ENCODE results near the gene POLR2M.

Gene POLR2M

DNA sequence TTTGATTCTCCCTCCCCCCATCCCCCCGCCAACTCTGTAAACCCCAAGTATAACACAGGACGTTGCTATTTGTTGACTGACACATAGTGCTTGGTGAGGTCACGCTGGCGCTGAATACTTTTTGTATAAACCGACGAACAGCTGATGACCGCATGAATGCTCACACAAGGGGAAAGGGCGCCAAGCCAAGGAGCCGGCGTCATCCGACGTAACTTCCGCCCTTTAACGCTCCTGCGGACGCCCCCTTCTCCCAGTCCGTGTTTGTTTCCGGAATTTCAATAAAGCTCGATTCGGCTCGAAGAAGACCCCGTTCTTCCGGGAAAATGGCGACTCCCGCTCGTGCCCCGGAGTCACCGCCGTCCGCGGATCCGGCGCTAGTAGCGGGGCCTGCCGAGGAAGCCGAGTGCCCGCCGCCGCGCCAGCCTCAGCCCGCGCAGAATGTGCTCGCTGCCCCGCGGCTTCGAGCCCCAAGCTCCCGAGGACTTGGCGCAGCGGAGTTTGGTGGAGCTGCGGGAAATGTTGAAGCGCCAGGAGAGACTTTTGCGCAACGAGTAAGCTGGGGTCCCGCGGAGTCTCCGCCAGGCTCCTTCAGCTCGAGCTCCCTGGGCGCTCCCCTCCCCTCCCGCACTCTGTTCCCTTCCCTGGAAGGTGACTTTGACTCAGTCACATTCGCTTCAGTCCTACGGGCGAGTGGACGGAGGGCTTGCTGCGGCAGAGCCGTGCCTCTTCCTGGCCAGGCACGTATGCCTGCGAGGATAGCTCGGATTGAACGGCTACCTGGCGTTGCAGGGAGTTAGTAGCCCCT lies at the start of gene POLR2M:
Gene POLR2M (plus strand): TSS at position 310 of the 805 bp plus-strand sequence. CDS start 129 bp downstream, at position 439.
- peak within 1 kb of the TSS; percentile 98 for H3K27ac ChIP-seq
- TF ChIP-seq, protein P1, sequence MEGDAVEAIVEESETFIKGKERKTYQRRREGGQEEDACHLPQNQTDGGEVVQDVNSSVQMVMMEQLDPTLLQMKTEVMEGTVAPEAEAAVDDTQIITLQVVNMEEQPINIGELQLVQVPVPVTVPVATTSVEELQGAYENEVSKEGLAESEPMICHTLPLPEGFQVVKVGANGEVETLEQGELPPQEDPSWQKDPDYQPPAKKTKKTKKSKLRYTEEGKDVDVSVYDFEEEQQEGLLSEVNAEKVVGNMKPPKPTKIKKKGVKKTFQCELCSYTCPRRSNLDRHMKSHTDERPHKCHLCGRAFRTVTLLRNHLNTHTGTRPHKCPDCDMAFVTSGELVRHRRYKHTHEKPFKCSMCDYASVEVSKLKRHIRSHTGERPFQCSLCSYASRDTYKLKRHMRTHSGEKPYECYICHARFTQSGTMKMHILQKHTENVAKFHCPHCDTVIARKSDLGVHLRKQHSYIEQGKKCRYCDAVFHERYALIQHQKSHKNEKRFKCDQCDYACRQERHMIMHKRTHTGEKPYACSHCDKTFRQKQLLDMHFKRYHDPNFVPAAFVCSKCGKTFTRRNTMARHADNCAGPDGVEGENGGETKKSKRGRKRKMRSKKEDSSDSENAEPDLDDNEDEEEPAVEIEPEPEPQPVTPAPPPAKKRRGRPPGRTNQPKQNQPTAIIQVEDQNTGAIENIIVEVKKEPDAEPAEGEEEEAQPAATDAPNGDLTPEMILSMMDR (conservative IDR thresholded peaks at IDR 0.05), result no peak

DNA sequence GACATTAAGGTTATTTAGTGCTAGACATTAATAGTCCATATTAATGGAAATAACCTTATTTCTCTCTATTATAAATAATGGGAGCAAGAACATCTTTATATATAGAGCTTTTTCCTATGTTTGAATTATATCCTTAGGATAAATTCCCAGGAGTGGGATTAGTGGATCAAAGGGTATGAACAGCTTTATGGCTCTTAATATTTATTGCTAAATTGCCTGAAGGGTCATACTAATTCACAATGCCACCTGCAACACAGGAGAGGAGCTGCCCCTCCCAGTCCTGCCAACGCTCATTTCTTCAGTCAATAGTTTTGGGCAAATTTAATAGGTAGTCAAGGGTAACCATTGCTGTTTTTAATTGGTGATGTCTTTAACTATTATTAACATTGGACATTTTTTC lies 48.9 kb upstream of the POLR2M start:
- TF ChIP-seq, protein P1 (conservative IDR thresholded peaks at IDR 0.05), result no peak
- no peak overlapping the region for H3K27ac ChIP-seq

DNA sequence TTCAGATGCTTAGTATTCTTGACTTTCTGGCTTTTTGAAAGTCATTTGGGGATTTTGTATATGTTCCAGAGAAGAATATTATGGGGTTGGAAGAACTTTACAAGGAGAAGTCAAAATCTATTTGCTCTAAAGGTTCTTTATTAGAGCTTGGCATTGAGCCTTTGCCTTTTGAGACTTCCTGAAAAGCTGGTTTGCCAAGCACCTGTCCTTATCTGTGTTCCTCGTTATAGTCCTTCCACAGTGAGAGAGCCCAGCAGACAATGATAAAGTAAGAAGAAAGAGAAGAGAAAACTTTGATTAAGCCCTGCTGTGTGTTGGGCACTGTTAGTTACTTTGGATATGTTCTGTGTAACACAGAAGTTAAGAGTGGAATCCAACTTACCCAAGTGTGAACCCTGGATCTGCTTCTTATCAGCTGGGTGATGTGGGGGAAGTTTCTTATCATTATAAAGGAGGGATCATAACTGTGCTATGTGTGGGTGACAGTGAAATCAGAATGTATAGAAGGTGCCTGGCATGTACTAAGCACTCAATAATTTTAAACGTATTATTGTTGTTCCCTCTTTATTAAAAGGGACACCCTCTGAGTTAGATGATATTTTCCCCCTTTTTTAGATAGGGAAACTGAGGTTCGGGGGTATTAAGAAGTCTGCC lies 44.3 kb upstream of the POLR2M start:
- peak overlapping the region; percentile 100 for H3K27ac ChIP-seq
- TF ChIP-seq, protein P1 (conservative IDR thresholded peaks at IDR 0.05), result no peak

DNA sequence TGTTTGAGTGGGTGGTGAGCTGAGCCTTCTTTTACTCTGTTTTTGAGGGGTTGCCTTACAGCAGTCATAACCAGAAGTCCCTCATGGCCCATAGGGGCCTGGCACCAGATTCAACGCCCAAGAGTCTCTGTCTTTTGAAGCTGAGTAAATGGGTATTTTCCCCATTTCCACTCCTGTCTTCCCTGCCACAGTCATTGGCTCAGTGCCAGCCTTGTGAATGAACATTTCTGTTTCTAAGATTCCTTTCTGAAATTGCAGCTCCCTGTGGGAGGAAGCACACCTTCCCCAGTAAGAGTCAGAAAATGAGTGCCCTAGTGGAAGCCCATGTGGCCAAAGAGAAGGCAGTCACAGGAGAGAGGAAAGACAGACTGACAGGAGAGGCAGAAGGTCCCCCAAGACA lies 43.7 kb upstream of the POLR2M start:
- H3K27ac ChIP-seq, result peak overlapping the region; percentile 100
- TF ChIP-seq, protein P1 (conservative IDR thresholded peaks at IDR 0.05), result no peak

DNA sequence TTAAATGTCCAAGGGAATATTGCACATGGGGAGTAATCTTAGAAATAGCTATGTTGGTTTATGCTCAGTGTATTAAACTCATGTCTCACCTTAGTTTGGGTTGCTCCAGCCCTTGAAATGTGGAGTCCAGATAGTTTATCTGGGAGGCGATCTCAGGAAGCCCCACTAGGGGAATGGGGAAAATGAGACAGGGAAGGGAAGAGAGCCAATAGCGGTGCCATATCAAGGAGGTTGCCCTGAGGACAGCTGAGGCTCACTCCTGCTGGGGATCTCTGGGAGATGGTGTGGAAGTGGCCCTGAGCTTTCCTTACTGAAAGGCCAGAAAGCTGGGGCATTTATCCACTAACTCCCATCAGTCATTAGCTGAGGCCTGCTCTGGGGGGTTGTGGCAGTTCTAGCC lies 43.3 kb upstream of the POLR2M start:
- TF ChIP-seq, protein P1 (conservative IDR thresholded peaks at IDR 0.05), result no peak
- peak overlapping the region; percentile 100 for H3K27ac ChIP-seq

DNA sequence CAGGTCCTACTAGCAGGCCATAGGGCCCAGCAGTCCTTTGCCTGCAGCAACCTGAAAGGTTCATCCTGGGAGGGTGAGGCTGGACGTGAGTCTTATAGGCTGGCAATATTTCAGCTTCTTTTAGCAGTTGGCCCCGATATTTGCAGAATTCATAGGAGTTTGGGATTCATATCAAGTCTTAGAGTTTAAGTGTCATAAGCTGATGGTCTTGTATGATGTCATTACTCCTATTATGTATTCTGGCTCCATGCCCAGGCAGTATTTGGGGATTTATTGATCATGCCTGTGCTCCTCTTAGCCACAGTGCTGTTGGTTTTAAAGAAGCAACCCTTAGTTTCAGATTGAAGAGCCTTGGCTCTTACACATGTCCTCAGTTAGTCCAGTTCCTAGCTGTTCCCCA lies 41.3 kb upstream of the POLR2M start:
- peak overlapping the region; percentile 100 for H3K27ac ChIP-seq
- TF ChIP-seq, protein P1 (conservative IDR thresholded peaks at IDR 0.05), result no peak

DNA sequence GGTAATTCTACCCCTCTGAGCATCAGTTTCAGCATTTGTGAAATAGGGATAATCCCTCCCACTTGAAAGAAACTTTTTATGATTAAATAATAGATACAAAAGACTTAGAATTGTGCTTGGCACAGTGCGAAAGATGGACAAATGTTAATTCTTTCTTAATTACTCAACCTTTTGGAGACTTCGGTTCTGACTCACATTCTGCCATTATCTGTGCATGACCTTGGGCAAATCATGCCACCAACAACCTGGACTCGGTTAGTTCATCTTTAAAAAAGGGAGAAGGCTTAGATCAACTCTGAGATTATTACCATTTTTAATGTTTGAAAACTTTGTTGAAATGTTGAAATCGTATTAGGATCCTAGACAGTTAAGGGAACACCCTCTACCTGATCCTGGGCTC lies 40.6 kb upstream of the POLR2M start:
- peak overlapping the region; percentile 100 for H3K27ac ChIP-seq
- TF ChIP-seq, protein P1 (conservative IDR thresholded peaks at IDR 0.05), result no peak

Measured in VCaP (cell line).